ENCODE data around the gene TMOD1. TPM values are rescaled to one million over a fixed set of nuclear protein-coding genes. Genes with fewer than 3 reads are reported as not detected.

TMOD1 gene
- total RNA-seq, 1 donor from 2014 or later = 1.6 TPM

- intact Hi-C loops (cut with micrococcal nuclease) = no loop called here
Observed at GRCh38 chr9:97629156-97629555, 127.7 kb downstream of the TMOD1 start.

- intact Hi-C loops (cut with micrococcal nuclease) = loop anchor here (5.0 to 10.0 kb wide), 3 partner anchors 272 to 1756 kb away; partner anchors contain the start of genes ALG2, ERCC6L2 and SEC61B
Observed at GRCh38 chr9:97630591-97630990, 129.1 kb downstream of the TMOD1 start.

GRCh38 chr9:97632248-97632984 is 130.9 kb downstream of the TMOD1 start:
- intact Hi-C loops (cut with micrococcal nuclease) = loop anchor here (2.0 to 10.0 kb wide), 4 partner anchors 270 to 1758 kb away; partner anchors contain the start of genes ALG2, ERCC6L2 and SEC61B

GRCh38 chr9:97632985-97633858 is 131.8 kb downstream of the TMOD1 start, which contains the start of the genes NCBP1 and TSTD2:
TSS of gene NCBP1 (plus strand) at chr9:97633821. CDS start at chr9:97633882, 61 bp downstream.
TSS of gene TSTD2 (minus strand) at chr9:97633368. CDS start at chr9:97627562, 5,806 bp downstream.
- intact Hi-C loops (cut with micrococcal nuclease) = loop anchor here (1.0 to 10.0 kb wide), 19 partner anchors 18 to 1758 kb away; partner anchors contain the start of genes ALG2, ANP32B, ERCC6L2 and NANS

GRCh38 chr9:97633859-97634490 is 132.5 kb downstream of the TMOD1 start:
- intact Hi-C loops (cut with micrococcal nuclease) = loop anchor here (1.0 to 10.0 kb wide), 19 partner anchors 19 to 1759 kb away; partner anchors contain the start of genes ALG2, ANP32B, ERCC6L2 and NANS

GRCh38 chr9:97635026-97635425 is 133.6 kb downstream of the TMOD1 start:
- intact Hi-C loops (cut with micrococcal nuclease) = loop anchor here (10.0 kb wide), 1 partner anchor 1760 kb away; the partner anchor contains the start of gene ERCC6L2

- intact Hi-C loops (cut with micrococcal nuclease) = loop anchor here (10.0 kb wide), 1 partner anchor 1762 kb away; the partner anchor contains the start of gene ERCC6L2
Observed at GRCh38 chr9:97636903-97637302, 135.4 kb downstream of the TMOD1 start.

GRCh38 chr9:97638666-97639065 is 137.2 kb downstream of the TMOD1 start:
- intact Hi-C loops (cut with micrococcal nuclease) = loop anchor here (10.0 kb wide), 1 partner anchor 1764 kb away; the partner anchor contains the start of gene ERCC6L2

GRCh38 chr9:97640325-97640724 is 138.9 kb downstream of the TMOD1 start:
- intact Hi-C loops (cut with micrococcal nuclease) = no loop called here

- intact Hi-C loops (cut with micrococcal nuclease) = no loop called here
Observed at GRCh38 chr9:97645720-97646119, 144.3 kb downstream of the TMOD1 start.

- intact Hi-C loops (cut with micrococcal nuclease) = no loop called here
Observed at GRCh38 chr9:97647996-97648395, 146.5 kb downstream of the TMOD1 start.

Other genes starting within 250 kb of the TMOD1 start
- gene CCDC180, start 194.0 kb upstream of the TMOD1 start, total RNA-seq = 2.9 and 5.9 TPM in 2 replicates
- 15.7 and 16.6 TPM in 2 replicates for gene TDRD7, start 89.6 kb upstream of the TMOD1 start, total RNA-seq
- gene TSTD2, start 131.7 kb downstream of the TMOD1 start, total RNA-seq = 14.4 and 15.6 TPM in 2 replicates
- gene NCBP1, start 132.2 kb downstream of the TMOD1 start, total RNA-seq = 40.5 and 42.6 TPM in 2 replicates
- gene XPA, start 195.7 kb downstream of the TMOD1 start, total RNA-seq = 12.5 and 15.2 TPM in 2 replicates

Data from T-helper 1 cell treated with Interleukin-12 subunit alpha and Interleukin-12 subunit beta and Interleukin-4 antibody, amounts not matched to agents 30 ng/mL and 1 ng/mL, for 36 hours (primary cell).